Skeletal muscle tissue (tissue), 4 donors: ENCODE measurements around the gene ZNF497. TPM values are rescaled to one million over a fixed set of nuclear protein-coding genes. Genes with fewer than 3 reads are reported as not detected.
"Not testable (repeated sequence)": the region's sequence is repeated elsewhere in the genome, so short reads cannot be mapped to it uniquely, and the experiment has no call there.

ENCODE experiments used
- H3K27ac ChIP-seq: one replicate; pipeline ENCODE4 v1.7.0; 2013; ENCODE audit warnings: mild to moderate bottlenecking, low read depth, low read length, inconsistent platforms
- H3K27me3 ChIP-seq, 3 donors: one replicate each; pipeline ENCODE4 v1.7.0; 2013; ENCODE audit warnings: low read length in 3 of 3; ENCODE audit not compliant: control insufficient read depth in 3 of 3, insufficient read depth in 3 of 3
- H3K36me3 ChIP-seq, 3 donors: one replicate each; pipeline ENCODE4 v1.7.0; 2013; ENCODE audit warnings: low read length in 3 of 3; ENCODE audit not compliant: control insufficient read depth in 3 of 3, insufficient read depth in 3 of 3
- H3K4me1 ChIP-seq, 3 donors: one replicate each; pipeline ENCODE4 v1.7.0; 2013; ENCODE audit warnings: low read length in 3 of 3, mild to moderate bottlenecking in 3 of 3; ENCODE audit not compliant: control insufficient read depth in 3 of 3, insufficient read depth in 3 of 3
- H3K4me3 ChIP-seq, 3 donors: one replicate each; pipeline ENCODE4 v1.7.0; 2013; ENCODE audit warnings: low read length in 3 of 3
- H3K9ac ChIP-seq, 3 donors: one replicate each; pipeline ENCODE4 v1.7.0; 2013; ENCODE audit warnings: low read length in 3 of 3, mild to moderate bottlenecking in 3 of 3, moderate library complexity in 2 of 3, low read depth in 1 of 3
- H3K9me3 ChIP-seq, 3 donors: one replicate each; pipeline ENCODE4 v1.7.0; 2013; ENCODE audit warnings: low read length in 3 of 3; ENCODE audit not compliant: control insufficient read depth in 3 of 3
- total RNA-seq: library from RNA; depleted of rRNA; stranded (reverse); fragments of >200 nt; gene quantifications from one replicate; pipeline ENCODE4 v1.2.3, GENCODE V29; 2014
- donor health status: Osteomylitis.

Gene ZNF497
- total RNA-seq, 1 donor from 2014 or later: 2.1 TPM

- H3K27me3 ChIP-seq: no peaks in the 10 kb centered on the region
- no peak overlapping the region for H3K27ac ChIP-seq
- no peak overlapping the region for H3K4me3 ChIP-seq
- no peaks in the 10 kb centered on the region for H3K9me3 ChIP-seq
- peaks cover 29 to 41% (median 36%) of the 10 kb centered on the region in 3 donors for H3K36me3 ChIP-seq
- H3K4me1 ChIP-seq: no peaks in the 10 kb centered on the region
- H3K9ac ChIP-seq: no peak overlapping the region
Observed at GRCh38 chr19:58318297-58318696, 44.3 kb downstream of the ZNF497 start.

GRCh38 chr19:58317476-58318072 is 45.0 kb downstream of the ZNF497 start:
- Histone ChIP-seq H3K4me3 (no peak overlapping the region), H3K27ac (no peak overlapping the region), H3K4me1 (no peaks in the 10 kb centered on the region), H3K36me3 (peaks cover 32 to 44% (median 37%) of the 10 kb centered on the region in 3 donors), H3K27me3 (no peaks in the 10 kb centered on the region), H3K9me3 (no peaks in the 10 kb centered on the region), H3K9ac (no peak overlapping the region)

- peaks cover 38 to 49% (median 49%) of the 10 kb centered on the region in 3 donors for H3K36me3 ChIP-seq
Observed at GRCh38 chr19:58315580-58315979, 47.0 kb downstream of the ZNF497 start.

GRCh38 chr19:58311345-58311865 is 51.1 kb downstream of the ZNF497 start:
- Histone ChIP-seq H3K36me3 (peaks cover 35 to 60% (median 60%) of the 10 kb centered on the region in 3 donors), H3K27ac (no peak overlapping the region), H3K4me1 (peaks cover 0 to 2% (median under 1%) of the 10 kb centered on the region in 3 donors), H3K9me3 (no peaks in the 10 kb centered on the region), H3K27me3 (no peaks in the 10 kb centered on the region), H3K4me3 (no peak overlapping the region), H3K9ac (no peak overlapping the region)

More at GRCh38 chr19:58315580-58315979, 47.0 kb downstream of the ZNF497 start:
- H3K27ac ChIP-seq: no peak overlapping the region
- no peaks in the 10 kb centered on the region for H3K4me1 ChIP-seq
- H3K9me3 ChIP-seq: no peaks in the 10 kb centered on the region
- no peaks in the 10 kb centered on the region for H3K27me3 ChIP-seq
- no peak overlapping the region for H3K9ac ChIP-seq
- no peak overlapping the region for H3K4me3 ChIP-seq

GRCh38 chr19:58310685-58311084 is 51.9 kb downstream of the ZNF497 start:
- H3K9ac ChIP-seq, H3K27ac ChIP-seq, H3K4me1 ChIP-seq, H3K9me3 ChIP-seq, H3K27me3 ChIP-seq, H3K4me3 ChIP-seq: not testable (repeated sequence)
- H3K36me3 ChIP-seq: peaks cover 30 to 56% (median 55%) of the 10 kb centered on the region in 3 donors

GRCh38 chr19:58307736-58308135 is 54.8 kb downstream of the ZNF497 start:
- peaks cover 18 to 35% (median 29%) of the 10 kb centered on the region in 3 donors for H3K36me3 ChIP-seq
- no peak overlapping the region for H3K9ac ChIP-seq
- H3K4me1 ChIP-seq: peaks cover 9 to 18% (median 13%) of the 10 kb centered on the region in 3 donors
- H3K9me3 ChIP-seq: no peaks in the 10 kb centered on the region
- H3K27ac ChIP-seq: no peak overlapping the region
- H3K4me3 ChIP-seq: no peak overlapping the region
- no peaks in the 10 kb centered on the region for H3K27me3 ChIP-seq

GRCh38 chr19:58305932-58306323 is 56.6 kb downstream of the ZNF497 start:
- peak overlapping the region; percentile 93 to 96 (median 95) for H3K9ac ChIP-seq
- H3K4me1 ChIP-seq: peaks cover 9 to 18% (median 13%) of the 10 kb centered on the region in 3 donors
- H3K4me3 ChIP-seq: peak overlapping the region; percentile 84 to 100 (median 99)
- peaks cover 0 to 4% (median 0%) of the 10 kb centered on the region in 3 donors for H3K9me3 ChIP-seq
- peaks cover 12 to 27% (median 24%) of the 10 kb centered on the region in 3 donors for H3K36me3 ChIP-seq
- H3K27me3 ChIP-seq: no peaks in the 10 kb centered on the region
- peak overlapping the region; percentile 91 for H3K27ac ChIP-seq

- Histone ChIP-seq H3K9ac (peak within 1 kb of the TSS; percentile 93 to 96 (median 95)), H3K4me3 (peak within 1 kb of the TSS; percentile 84 to 100 (median 99)), H3K4me1 (peaks cover 9 to 18% (median 13%) of the 10 kb centered on the region in 3 donors), H3K27me3 (no peaks in the 10 kb centered on the region), H3K9me3 (peaks cover 0 to 4% (median 0%) of the 10 kb centered on the region in 3 donors), H3K27ac (peak within 1 kb of the TSS; percentile 91), H3K36me3 (peaks cover 17 to 33% (median 28%) of the 10 kb centered on the region in 3 donors)
Observed at GRCh38 chr19:58305065-58305931, 57.3 kb downstream of the ZNF497 start, which contains the start of gene ERVK3-1. Gene ERVK3-1, plus strand, starts transcription at chr19:58305377. Its CDS starts 6,792 bp downstream, at chr19:58312169.

- Histone ChIP-seq H3K4me3 (peak overlapping the region; percentile 84 to 100 (median 99)), H3K27ac (peak overlapping the region; percentile 91), H3K9me3 (peaks cover 0 to 4% (median 0%) of the 10 kb centered on the region in 3 donors), H3K9ac (peak overlapping the region; percentile 67 to 96 (median 95)), H3K36me3 (peaks cover 23 to 33% (median 28%) of the 10 kb centered on the region in 3 donors), H3K27me3 (no peaks in the 10 kb centered on the region), H3K4me1 (peaks cover 9 to 18% (median 13%) of the 10 kb centered on the region in 3 donors)
Observed at GRCh38 chr19:58304748-58305064, 57.8 kb downstream of the ZNF497 start.
